Panc1 (cell line): ENCODE results near the gene DOK7. TPM values are rescaled to one million over a fixed set of nuclear protein-coding genes. Genes with fewer than 3 reads are reported as not detected.

Experiments used
- ATAC-seq: fragments of 200-7000 bp; cut with Tn5 transposase; 2 replicates; pipeline ENCODE4 v1.9.1; 2020; ENCODE audit warnings: mild to moderate bottlenecking, moderate library complexity
- BruUV-seq: library from RNA; stranded (reverse); fragments of 400-500 nt; replicated peaks from 2 replicates; lab custom pipeline; 2021; lab: Mats Ljungman, UMichigan
- CTCF ChIA-PET: fragments of 300-600 bp; sonication (Branson Sonifier 250); formaldehyde crosslinking; loops from one replicate; lab custom pipeline; 2022; ENCODE audit warnings: antibody characterized with exemption; lab: Charles Lee
- POLR2A ChIA-PET: fragments of 300-600 bp; sonication (Branson Sonifier 250); formaldehyde crosslinking; loops from one replicate; lab custom pipeline; 2022; ENCODE audit warnings: antibody characterized with exemption; lab: Charles Lee
- DNase-seq: peaks from one replicate; pipeline ENCODE4 v3.0.0-alpha.2; 2010; ENCODE audit warnings: low read depth, low spot score
- H3K27ac ChIP-seq: 2 replicates; pipeline ENCODE4 v1.5.1; 2011; ENCODE audit warnings: mild to moderate bottlenecking, low read length, inconsistent platforms
- H3K27me3 ChIP-seq: fragments of 200-500 bp; sonication (Bioruptor generic); 2 replicates; pipeline ENCODE4 v1.6.0; 2014; ENCODE audit warnings: low read length, inconsistent platforms; ENCODE audit not compliant: control insufficient read depth, insufficient read depth
- H3K36me3 ChIP-seq: fragments of 200-500 bp; sonication (Bioruptor generic); 2 replicates; pipeline ENCODE4 v1.5.1; 2014; ENCODE audit warnings: inconsistent platforms, mild to moderate bottlenecking, low read length, moderate library complexity; ENCODE audit not compliant: control insufficient read depth, insufficient read depth
- H3K4me1 ChIP-seq: 2 replicates; pipeline ENCODE4 v1.5.1; 2011; ENCODE audit warnings: inconsistent platforms, mild to moderate bottlenecking, low read length, moderate library complexity; ENCODE audit not compliant: control insufficient read depth, insufficient read depth
- H3K4me3 ChIP-seq, 2 experiments: 2 replicates each; pipeline ENCODE4 v1.5.1; 2011 to 2012; ENCODE audit warnings: low read depth in 2 of 2, low read length in 2 of 2, mild to moderate bottlenecking in 2 of 2, inconsistent platforms in 1 of 2, moderate library complexity in 1 of 2
- H3K9me3 ChIP-seq: fragments of 200-500 bp; sonication (Bioruptor generic); 2 replicates; pipeline ENCODE4 v1.5.1; 2014; ENCODE audit warnings: low read depth, mild to moderate bottlenecking, inconsistent platforms, low read length, moderate library complexity; ENCODE audit not compliant: control insufficient read depth, insufficient read depth
- POLR2AphosphoS5 ChIP-seq: IDR thresholded peaks from 2 replicates; pipeline ENCODE4 v1.6.1; 2012; ENCODE audit warnings: mild to moderate bottlenecking, low read depth, low read length, moderate library complexity
- SIN3A ChIP-seq: IDR thresholded peaks from 2 replicates; pipeline ENCODE4 v1.6.1; 2012; ENCODE audit warnings: low read depth, mild to moderate bottlenecking, low read length, moderate library complexity, borderline replicate concordance; ENCODE audit not compliant: insufficient read depth
- TCF7L2 ChIP-seq: IDR thresholded peaks from 2 replicates; pipeline ENCODE4 v1.6.1; 2011; ENCODE audit warnings: mild to moderate bottlenecking, low read depth, low read length, inconsistent platforms
- in situ Hi-C: cut with HindIII; loops from 2 replicates; pipeline ENCODE4 v1.10.0; 2016; ENCODE audit warnings: low sequenced_read_pairs, low pct_unique_long_range_greater_than_20kb
- intact Hi-C: fragments of 100-400 bp; cut with micrococcal nuclease; formaldehyde crosslinking; loops from one replicate; pipeline ENCODE4 v1.10.0; 2022; ENCODE audit not compliant: unreplicated experiment
- total RNA-seq: library from RNA; stranded (reverse); gene quantifications from one replicate; pipeline ENCODE4 v1.2.1, GENCODE V29; 2021; ENCODE audit not compliant: unreplicated experiment
- TF ChIP-seq, protein P1 (sequence below), 2 experiments: IDR thresholded peaks; 2 replicates each; pipeline ENCODE4 v1.6.1; 2011 to 2012; ENCODE audit warnings: low read depth in 2 of 2, control low read depth in 1 of 2, low read length in 1 of 2, mild to moderate bottlenecking in 1 of 2, moderate library complexity in 1 of 2; ENCODE audit not compliant: insufficient read depth in 1 of 2
- TF ChIP-seq, protein P2 (sequence below): fragments of 450-650 bp; IDR thresholded peaks from 2 replicates; pipeline ENCODE4 v1.5.1; 2017; ENCODE audit warnings: mild to moderate bottlenecking

The DOK7 gene
- total RNA-seq, 1 experiment from 2014 or later: 2.4 TPM

DNA sequence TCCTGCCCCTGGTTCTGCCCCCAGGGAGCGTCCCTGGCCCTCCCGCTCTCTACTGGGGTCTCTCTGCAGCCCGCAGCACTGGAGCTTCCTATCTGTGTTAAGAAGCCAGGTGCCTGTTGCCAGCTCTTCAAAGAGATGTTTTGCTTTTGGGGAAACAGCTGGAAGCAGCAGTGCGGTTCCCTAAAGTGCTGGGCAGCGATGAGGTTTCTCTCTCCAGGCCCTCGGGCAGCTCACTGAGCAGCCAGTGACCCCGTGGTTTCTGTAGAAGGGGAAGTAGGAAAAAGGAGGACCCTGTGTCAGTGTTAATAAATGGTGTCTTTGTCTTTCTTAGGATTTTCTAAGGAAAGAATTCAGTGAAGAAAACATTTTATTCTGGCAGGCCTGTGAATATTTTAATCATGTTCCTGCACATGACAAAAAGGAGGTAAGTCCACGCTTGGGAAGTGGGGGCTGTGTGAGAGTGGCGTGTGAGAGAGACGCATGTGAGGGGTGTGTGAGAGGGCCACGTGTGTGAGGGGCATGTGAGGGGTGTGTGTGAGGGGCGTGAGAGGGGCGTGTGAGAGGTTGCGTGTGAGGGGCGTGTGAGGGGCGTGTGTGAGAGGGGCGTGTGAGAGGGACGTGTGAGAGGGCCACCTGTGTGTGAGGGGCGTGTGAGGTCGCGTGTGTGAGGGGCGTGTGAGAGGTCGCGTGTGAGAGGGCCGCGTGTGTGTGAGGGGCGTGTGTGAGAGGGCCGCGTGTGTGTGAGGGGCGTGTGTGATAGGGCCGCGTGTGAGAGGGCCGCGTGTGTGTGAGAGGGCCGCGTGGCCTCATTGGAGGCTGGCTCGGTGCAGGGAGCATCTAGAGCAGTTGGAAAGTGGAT, 48.5 kb upstream of the DOK7 start:
- intact Hi-C loops (no loop called here), in situ Hi-C loops (no loop called here)
- Histone ChIP-seq H3K27ac (no peak overlapping the region), H3K4me1 (no peaks in the 10 kb centered on the region), H3K4me3 (no peak overlapping the region), H3K9me3 (no peaks in the 10 kb centered on the region), H3K27me3 (no peaks in the 10 kb centered on the region), H3K36me3 (no peaks in the 10 kb centered on the region)
- no TSS peak for BruUV-seq
- ChIA-PET CTCF (no interaction called here), POLR2A (no interaction called here)
- TF ChIP-seq, protein P1, sequence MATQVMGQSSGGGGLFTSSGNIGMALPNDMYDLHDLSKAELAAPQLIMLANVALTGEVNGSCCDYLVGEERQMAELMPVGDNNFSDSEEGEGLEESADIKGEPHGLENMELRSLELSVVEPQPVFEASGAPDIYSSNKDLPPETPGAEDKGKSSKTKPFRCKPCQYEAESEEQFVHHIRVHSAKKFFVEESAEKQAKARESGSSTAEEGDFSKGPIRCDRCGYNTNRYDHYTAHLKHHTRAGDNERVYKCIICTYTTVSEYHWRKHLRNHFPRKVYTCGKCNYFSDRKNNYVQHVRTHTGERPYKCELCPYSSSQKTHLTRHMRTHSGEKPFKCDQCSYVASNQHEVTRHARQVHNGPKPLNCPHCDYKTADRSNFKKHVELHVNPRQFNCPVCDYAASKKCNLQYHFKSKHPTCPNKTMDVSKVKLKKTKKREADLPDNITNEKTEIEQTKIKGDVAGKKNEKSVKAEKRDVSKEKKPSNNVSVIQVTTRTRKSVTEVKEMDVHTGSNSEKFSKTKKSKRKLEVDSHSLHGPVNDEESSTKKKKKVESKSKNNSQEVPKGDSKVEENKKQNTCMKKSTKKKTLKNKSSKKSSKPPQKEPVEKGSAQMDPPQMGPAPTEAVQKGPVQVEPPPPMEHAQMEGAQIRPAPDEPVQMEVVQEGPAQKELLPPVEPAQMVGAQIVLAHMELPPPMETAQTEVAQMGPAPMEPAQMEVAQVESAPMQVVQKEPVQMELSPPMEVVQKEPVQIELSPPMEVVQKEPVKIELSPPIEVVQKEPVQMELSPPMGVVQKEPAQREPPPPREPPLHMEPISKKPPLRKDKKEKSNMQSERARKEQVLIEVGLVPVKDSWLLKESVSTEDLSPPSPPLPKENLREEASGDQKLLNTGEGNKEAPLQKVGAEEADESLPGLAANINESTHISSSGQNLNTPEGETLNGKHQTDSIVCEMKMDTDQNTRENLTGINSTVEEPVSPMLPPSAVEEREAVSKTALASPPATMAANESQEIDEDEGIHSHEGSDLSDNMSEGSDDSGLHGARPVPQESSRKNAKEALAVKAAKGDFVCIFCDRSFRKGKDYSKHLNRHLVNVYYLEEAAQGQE (IDR thresholded peaks at IDR 0.05; ENCODE audit: insufficient read depth in 1 of 2, low read depth in 2 of 2, low read length in 1 of 2): no peak
- TF ChIP-seq, protein P2, sequence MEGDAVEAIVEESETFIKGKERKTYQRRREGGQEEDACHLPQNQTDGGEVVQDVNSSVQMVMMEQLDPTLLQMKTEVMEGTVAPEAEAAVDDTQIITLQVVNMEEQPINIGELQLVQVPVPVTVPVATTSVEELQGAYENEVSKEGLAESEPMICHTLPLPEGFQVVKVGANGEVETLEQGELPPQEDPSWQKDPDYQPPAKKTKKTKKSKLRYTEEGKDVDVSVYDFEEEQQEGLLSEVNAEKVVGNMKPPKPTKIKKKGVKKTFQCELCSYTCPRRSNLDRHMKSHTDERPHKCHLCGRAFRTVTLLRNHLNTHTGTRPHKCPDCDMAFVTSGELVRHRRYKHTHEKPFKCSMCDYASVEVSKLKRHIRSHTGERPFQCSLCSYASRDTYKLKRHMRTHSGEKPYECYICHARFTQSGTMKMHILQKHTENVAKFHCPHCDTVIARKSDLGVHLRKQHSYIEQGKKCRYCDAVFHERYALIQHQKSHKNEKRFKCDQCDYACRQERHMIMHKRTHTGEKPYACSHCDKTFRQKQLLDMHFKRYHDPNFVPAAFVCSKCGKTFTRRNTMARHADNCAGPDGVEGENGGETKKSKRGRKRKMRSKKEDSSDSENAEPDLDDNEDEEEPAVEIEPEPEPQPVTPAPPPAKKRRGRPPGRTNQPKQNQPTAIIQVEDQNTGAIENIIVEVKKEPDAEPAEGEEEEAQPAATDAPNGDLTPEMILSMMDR: no peak
- TF ChIP-seq TCF7L2 (no peak), POLR2AphosphoS5 (no peak), SIN3A (no peak)
- DNase-seq: no peak
- no peak for ATAC-seq

DNA sequence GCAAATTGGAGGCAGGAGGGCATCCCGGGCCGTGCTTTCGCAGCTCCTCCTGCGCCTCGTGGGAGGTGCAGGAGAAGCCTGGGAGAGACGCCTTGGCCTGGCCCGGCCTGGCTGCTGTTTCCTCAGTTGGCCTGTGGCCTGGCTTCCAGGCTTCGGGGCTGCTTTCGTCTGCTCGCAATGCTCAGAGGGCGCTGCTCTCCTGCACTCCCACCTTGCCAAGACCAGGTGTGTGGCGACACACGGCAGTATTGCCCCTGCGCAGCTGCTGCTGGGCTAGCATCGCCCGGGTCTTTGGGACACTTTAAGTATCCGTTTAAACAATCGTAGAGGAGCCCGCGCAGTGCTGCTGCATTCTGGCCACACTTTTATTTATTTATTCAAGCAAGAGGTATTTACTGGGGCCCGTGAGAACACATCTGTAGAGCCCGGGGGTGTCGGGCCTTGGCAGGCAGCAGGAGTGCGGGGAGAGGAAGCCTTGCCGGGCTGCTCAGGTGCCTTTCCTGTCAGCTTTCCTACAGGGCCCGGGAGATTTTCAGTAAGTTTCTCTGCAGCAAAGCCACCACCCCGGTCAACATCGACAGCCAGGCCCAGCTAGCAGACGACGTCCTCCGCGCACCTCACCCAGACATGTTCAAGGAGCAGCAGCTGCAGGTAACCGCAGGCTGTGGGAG, 47.5 kb upstream of the DOK7 start:
- Histone ChIP-seq H3K9me3 (no peaks in the 10 kb centered on the region), H3K27me3 (no peaks in the 10 kb centered on the region), H3K4me1 (no peaks in the 10 kb centered on the region), H3K27ac (no peak overlapping the region), H3K4me3 (no peak overlapping the region), H3K36me3 (no peaks in the 10 kb centered on the region)
- ChIA-PET CTCF (no interaction called here), POLR2A (no interaction called here)
- TF ChIP-seq TCF7L2 (no peak), SIN3A (no peak), POLR2AphosphoS5 (no peak)
- TF ChIP-seq, protein P2: no peak
- TF ChIP-seq, protein P1 (IDR thresholded peaks at IDR 0.05; ENCODE audit: insufficient read depth in 1 of 2, low read depth in 2 of 2, low read length in 1 of 2): no peak
- BruUV-seq: no TSS peak
- intact Hi-C loops: no loop called here
- no peak for DNase-seq
- in situ Hi-C loops: no loop called here
- no peak for ATAC-seq
